PFSK-1 (cell line): Measurements from ENCODE around the gene EPB41L4A.

Source experiments
- POLR2AphosphoS5 ChIP-seq: IDR thresholded peaks from 2 replicates; pipeline ENCODE4 v1.6.1; 2012; ENCODE audit warnings: low read depth, mild to moderate bottlenecking, control low read depth, low read length, moderate library complexity
- SIN3A ChIP-seq: IDR thresholded peaks from 2 replicates; pipeline ENCODE4 v1.6.1; 2012; ENCODE audit warnings: mild to moderate bottlenecking, low read length, moderate library complexity, borderline replicate concordance; ENCODE audit not compliant: insufficient read depth

GRCh38 chr5:112239996-112240395, 179.1 kb downstream of the EPB41L4A start:
- TF ChIP-seq POLR2AphosphoS5 (no peak), SIN3A (no peak)
